ENCODE measurements around the gene TEKTIP1.

The TEKTIP1 gene

GRCh38 chr19:3520166-3521103, 18.5 kb upstream of the TEKTIP1 start:
- no peak for DNase-seq (ENCODE audit: low read depth)
- no peak for TF ChIP-seq CTCF (conservative IDR thresholded peaks at IDR 0.05; ENCODE audit: control insufficient read depth, insufficient read depth, low read depth, low read length)
- no peak overlapping the region for H3K4me3 ChIP-seq (ENCODE audit: control insufficient read depth, low read depth, low read length)

- no peak for TF ChIP-seq CTCF (conservative IDR thresholded peaks at IDR 0.05; ENCODE audit: control insufficient read depth, insufficient read depth, low read depth, low read length)
- H3K4me3 ChIP-seq (ENCODE audit: control insufficient read depth, low read depth, low read length) = no peak overlapping the region
- DNase-seq (ENCODE audit: low read depth) = no peak
Observed at GRCh38 chr19:3521104-3521445, 17.9 kb upstream of the TEKTIP1 start.

- DNase-seq (ENCODE audit: low read depth) = no peak
- TF ChIP-seq CTCF (conservative IDR thresholded peaks at IDR 0.05; ENCODE audit: control insufficient read depth, insufficient read depth, low read depth, low read length) = no peak
- H3K4me3 ChIP-seq (ENCODE audit: control insufficient read depth, low read depth, low read length) = no peak overlapping the region
Observed at GRCh38 chr19:3522421-3523360, 16.3 kb upstream of the TEKTIP1 start.

- no peak overlapping the region for H3K4me3 ChIP-seq (ENCODE audit: control insufficient read depth, low read depth, low read length)
- no peak for TF ChIP-seq CTCF (conservative IDR thresholded peaks at IDR 0.05; ENCODE audit: control insufficient read depth, insufficient read depth, low read depth, low read length)
- no peak for DNase-seq (ENCODE audit: low read depth)
Observed at GRCh38 chr19:3523361-3524077, 15.5 kb upstream of the TEKTIP1 start.

- DNase-seq (ENCODE audit: low read depth) = no peak
- no peak overlapping the region for H3K4me3 ChIP-seq (ENCODE audit: control insufficient read depth, low read depth, low read length)
- no peak for TF ChIP-seq CTCF (conservative IDR thresholded peaks at IDR 0.05; ENCODE audit: control insufficient read depth, insufficient read depth, low read depth, low read length)
Observed at GRCh38 chr19:3524078-3524842, 14.7 kb upstream of the TEKTIP1 start.

All from fibroblast of mammary gland (primary cell).